Nephron progenitor cell (in vitro differentiated cells): ENCODE measurements around the gene TTPAL.

Experiments
- DNase-seq: peaks from one replicate; pipeline ENCODE4 v3.0.0; 2021
- H3K27ac Mint-ChIP-seq: 2 replicates; pipeline ENCODE4 v1.8.0; 2021; ENCODE audit warnings: mild to moderate bottlenecking, moderate library complexity, mixed read lengths
- H3K27me3 Mint-ChIP-seq: 2 replicates; pipeline ENCODE4 v1.8.0; 2021; ENCODE audit warnings: mild to moderate bottlenecking, low read depth, mixed read lengths; ENCODE audit not compliant: poor library complexity
- H3K36me3 Mint-ChIP-seq: 2 replicates; pipeline ENCODE4 v1.8.0; 2021; ENCODE audit warnings: low read depth, mixed read lengths
- H3K4me1 Mint-ChIP-seq: 2 replicates; pipeline ENCODE4 v1.8.0; 2021; ENCODE audit warnings: mixed read lengths
- H3K4me3 Mint-ChIP-seq: 2 replicates; pipeline ENCODE4 v1.8.0; 2021; ENCODE audit warnings: mild to moderate bottlenecking, moderate library complexity, mixed read lengths
- H3K9me3 Mint-ChIP-seq: 2 replicates; pipeline ENCODE4 v1.8.0; 2021; ENCODE audit warnings: mild to moderate bottlenecking, moderate library complexity, mixed read lengths
- CTCF ChIP-seq: fragments of 200-600 bp; sonication (generic); IDR thresholded peaks from 2 replicates; pipeline ENCODE4 v1.5.0; 2021; ENCODE audit warnings: antibody characterized with exemption

TTPAL gene

GRCh38 chr20:44432618-44433577 lies 42.8 kb upstream of the TTPAL start:
- H3K36me3 Mint-ChIP-seq: no peaks in the 10 kb centered on the region
- H3K4me3 Mint-ChIP-seq: no peak overlapping the region
- no peaks in the 10 kb centered on the region for H3K9me3 Mint-ChIP-seq
- H3K27ac Mint-ChIP-seq: peak overlapping the region; percentile 36
- DNase-seq: no peak
- H3K4me1 Mint-ChIP-seq: no peaks in the 10 kb centered on the region
- peaks cover 21% of the 10 kb centered on the region for H3K27me3 Mint-ChIP-seq
- no peak for TF ChIP-seq CTCF

- no peak overlapping the region for H3K27ac Mint-ChIP-seq
- no peak for DNase-seq
- H3K4me1 Mint-ChIP-seq: no peaks in the 10 kb centered on the region
- peaks cover 21% of the 10 kb centered on the region for H3K27me3 Mint-ChIP-seq
- H3K4me3 Mint-ChIP-seq: no peak overlapping the region
- TF ChIP-seq CTCF: no peak
- no peaks in the 10 kb centered on the region for H3K36me3 Mint-ChIP-seq
- no peaks in the 10 kb centered on the region for H3K9me3 Mint-ChIP-seq
Observed at GRCh38 chr20:44433751-44434538, 41.7 kb upstream of the TTPAL start.

GRCh38 chr20:44435630-44436335 lies 39.9 kb upstream of the TTPAL start:
- H3K4me1 Mint-ChIP-seq: no peaks in the 10 kb centered on the region
- no peak for TF ChIP-seq CTCF
- H3K9me3 Mint-ChIP-seq: no peaks in the 10 kb centered on the region
- no peaks in the 10 kb centered on the region for H3K36me3 Mint-ChIP-seq
- H3K27ac Mint-ChIP-seq: no peak overlapping the region
- DNase-seq: no peak
- H3K4me3 Mint-ChIP-seq: no peak overlapping the region
- peaks cover 19% of the 10 kb centered on the region for H3K27me3 Mint-ChIP-seq

- no peaks in the 10 kb centered on the region for H3K9me3 Mint-ChIP-seq
- DNase-seq: no peak
- H3K27ac Mint-ChIP-seq: peak overlapping the region; percentile 14
- H3K4me3 Mint-ChIP-seq: no peak overlapping the region
- H3K36me3 Mint-ChIP-seq: no peaks in the 10 kb centered on the region
- TF ChIP-seq CTCF: no peak
- H3K27me3 Mint-ChIP-seq: peaks cover 17% of the 10 kb centered on the region
- H3K4me1 Mint-ChIP-seq: no peaks in the 10 kb centered on the region
Observed at GRCh38 chr20:44436393-44436792, 39.3 kb upstream of the TTPAL start.

- Mint-ChIP-seq H3K27ac (no peak overlapping the region), H3K4me1 (no peaks in the 10 kb centered on the region), H3K9me3 (no peaks in the 10 kb centered on the region), H3K27me3 (peaks cover 16% of the 10 kb centered on the region), H3K36me3 (no peaks in the 10 kb centered on the region), H3K4me3 (no peak overlapping the region)
- TF ChIP-seq CTCF: no peak
- DNase-seq: no peak
Observed at GRCh38 chr20:44437497-44437896, 38.2 kb upstream of the TTPAL start.
